ENCODE data around the gene GAN. TPM values are rescaled to one million over a fixed set of nuclear protein-coding genes. Genes with fewer than 3 reads are reported as not detected.

Gene GAN
- total RNA-seq, 4 donors from 2014 or later: 7.9 to 18.5 (median 15.2) TPM

- Histone ChIP-seq H3K4me3 (no peak overlapping the region), H3K27ac (no peak overlapping the region), H3K4me1 (no peaks in the 10 kb centered on the region), H3K36me3 (no peaks in the 10 kb centered on the region), H3K27me3 (no peaks in the 10 kb centered on the region), H3K9me3 (no peaks in the 10 kb centered on the region)
- intact Hi-C loops (cut with DNase I; ENCODE audit: low total_unique reads): no loop called here
- DNase-seq: no peak
- TF ChIP-seq POLR2A (IDR thresholded peaks at IDR 0.05) (no peak), CTCF (IDR thresholded peaks at IDR 0.05) (no peak)
These were observed 18.1 kb upstream of the GAN start for GRCh38 chr16:81296631-81297030.

GRCh38 chr16:81307770-81308169, 7.0 kb upstream of the GAN start:
- Histone ChIP-seq H3K4me3 (no peak overlapping the region), H3K9me3 (no peaks in the 10 kb centered on the region), H3K27ac (no peak overlapping the region), H3K36me3 (no peaks in the 10 kb centered on the region), H3K27me3 (no peaks in the 10 kb centered on the region), H3K4me1 (no peaks in the 10 kb centered on the region)
- intact Hi-C loops (cut with DNase I; ENCODE audit: low total_unique reads): no loop called here
- DNase-seq: no peak
- TF ChIP-seq POLR2A (IDR thresholded peaks at IDR 0.05) (no peak), CTCF (IDR thresholded peaks at IDR 0.05) (no peak)

- no peaks in the 10 kb centered on the region for H3K27me3 ChIP-seq
- peaks cover 3 to 7% of the 10 kb centered on the region in 2 donors for H3K4me1 ChIP-seq
- intact Hi-C loops (cut with DNase I; ENCODE audit: low total_unique reads): no loop called here
- H3K36me3 ChIP-seq: no peaks in the 10 kb centered on the region
- no peak overlapping the region for H3K4me3 ChIP-seq
- H3K27ac ChIP-seq: no peak overlapping the region
- H3K9me3 ChIP-seq: no peaks in the 10 kb centered on the region
- DNase-seq: no peak
- TF ChIP-seq CTCF (IDR thresholded peaks at IDR 0.05): no peak
- no peak for TF ChIP-seq POLR2A (IDR thresholded peaks at IDR 0.05)
These were observed 4.6 kb upstream of the GAN start for GRCh38 chr16:81310045-81310644.

GRCh38 chr16:81311762-81312161, 3.0 kb upstream of the GAN start:
- no peaks in the 10 kb centered on the region for H3K27me3 ChIP-seq
- intact Hi-C loops (cut with DNase I; ENCODE audit: low total_unique reads): no loop called here
- H3K4me3 ChIP-seq: no peak overlapping the region
- TF ChIP-seq CTCF (IDR thresholded peaks at IDR 0.05) (no peak), POLR2A (IDR thresholded peaks at IDR 0.05) (no peak)
- no peaks in the 10 kb centered on the region for H3K36me3 ChIP-seq
- H3K9me3 ChIP-seq: no peaks in the 10 kb centered on the region
- H3K27ac ChIP-seq: no peak overlapping the region
- H3K4me1 ChIP-seq: peaks cover 7 to 10% of the 10 kb centered on the region in 2 donors
- no peak for DNase-seq

GRCh38 chr16:81313701-81314602, 810 bp upstream of the GAN start:
- TF ChIP-seq POLR2A (IDR thresholded peaks at IDR 0.05): no peak
- no peak for TF ChIP-seq CTCF (IDR thresholded peaks at IDR 0.05)
- no peak for DNase-seq
- Histone ChIP-seq H3K4me3 (peak overlapping the region; percentile 72 to 99), H3K27me3 (no peaks in the 10 kb centered on the region), H3K4me1 (peaks cover 7 to 10% of the 10 kb centered on the region in 2 donors), H3K9me3 (no peaks in the 10 kb centered on the region), H3K27ac (peak overlapping the region; percentile 88 to 90), H3K36me3 (no peaks in the 10 kb centered on the region)
- intact Hi-C loops (cut with DNase I; ENCODE audit: low total_unique reads): no loop called here
